LNCaP clone FGC (cell line): ENCODE results near the gene NRXN3.

Source experiments
- DNase-seq: peaks from one replicate; pipeline ENCODE4 v3.0.0-alpha.2; 2011; ENCODE audit warnings: low read depth
- H3K4me3 ChIP-seq: 2 replicates; pipeline ENCODE4 v1.5.1; 2011; ENCODE audit warnings: mild to moderate bottlenecking, low read depth, low read length, control low read depth
- TF ChIP-seq, protein P1 (sequence below): IDR thresholded peaks from 2 replicates; pipeline ENCODE4 v1.5.1; 2012; ENCODE audit warnings: mild to moderate bottlenecking; ENCODE audit not compliant: control insufficient read depth, insufficient read depth; ENCODE audit errors: extremely low read depth

The NRXN3 gene

DNA sequence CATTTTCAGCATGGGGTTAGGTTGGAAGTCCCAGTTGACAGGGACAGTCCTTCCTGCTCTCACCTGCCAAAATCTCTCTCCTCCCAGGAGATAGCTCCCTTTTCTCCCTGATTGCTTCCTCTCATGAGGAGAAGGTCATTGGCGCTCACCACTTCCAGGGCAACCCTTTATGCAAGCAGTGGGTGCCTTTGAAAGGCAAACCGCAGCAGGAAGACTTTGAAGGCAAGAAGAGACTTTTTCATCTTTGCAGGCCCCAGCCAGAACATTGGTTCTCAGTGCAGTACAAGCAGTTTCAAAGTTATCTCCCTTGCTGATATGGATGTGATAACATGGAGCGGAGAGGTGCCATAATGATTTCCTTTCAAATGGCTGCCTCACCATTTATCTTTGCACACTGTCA, 1558.2 kb downstream of the NRXN3 start:
- TF ChIP-seq, protein P1, sequence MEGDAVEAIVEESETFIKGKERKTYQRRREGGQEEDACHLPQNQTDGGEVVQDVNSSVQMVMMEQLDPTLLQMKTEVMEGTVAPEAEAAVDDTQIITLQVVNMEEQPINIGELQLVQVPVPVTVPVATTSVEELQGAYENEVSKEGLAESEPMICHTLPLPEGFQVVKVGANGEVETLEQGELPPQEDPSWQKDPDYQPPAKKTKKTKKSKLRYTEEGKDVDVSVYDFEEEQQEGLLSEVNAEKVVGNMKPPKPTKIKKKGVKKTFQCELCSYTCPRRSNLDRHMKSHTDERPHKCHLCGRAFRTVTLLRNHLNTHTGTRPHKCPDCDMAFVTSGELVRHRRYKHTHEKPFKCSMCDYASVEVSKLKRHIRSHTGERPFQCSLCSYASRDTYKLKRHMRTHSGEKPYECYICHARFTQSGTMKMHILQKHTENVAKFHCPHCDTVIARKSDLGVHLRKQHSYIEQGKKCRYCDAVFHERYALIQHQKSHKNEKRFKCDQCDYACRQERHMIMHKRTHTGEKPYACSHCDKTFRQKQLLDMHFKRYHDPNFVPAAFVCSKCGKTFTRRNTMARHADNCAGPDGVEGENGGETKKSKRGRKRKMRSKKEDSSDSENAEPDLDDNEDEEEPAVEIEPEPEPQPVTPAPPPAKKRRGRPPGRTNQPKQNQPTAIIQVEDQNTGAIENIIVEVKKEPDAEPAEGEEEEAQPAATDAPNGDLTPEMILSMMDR: no peak
- H3K4me3 ChIP-seq: no peak overlapping the region
- no peak for DNase-seq

DNA sequence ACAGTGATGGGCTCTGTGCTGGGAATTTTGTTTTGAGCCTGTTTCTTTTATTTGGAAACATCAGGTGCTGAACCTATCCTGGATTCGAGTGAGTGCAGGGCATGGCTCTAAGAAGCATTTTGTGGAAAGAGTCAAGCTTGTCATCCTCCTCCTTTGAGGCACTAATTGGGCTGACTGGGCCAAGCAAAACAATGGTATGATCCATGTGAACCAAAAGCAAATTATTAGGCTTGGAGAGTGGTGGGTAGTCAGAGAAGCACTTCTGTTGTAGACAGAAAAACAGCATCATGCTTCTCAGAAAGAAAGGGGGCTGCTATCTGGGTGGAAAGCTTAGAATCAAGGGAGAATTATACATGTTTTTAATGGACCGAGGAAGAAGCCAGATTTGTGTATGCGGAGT, 1559.6 kb downstream of the NRXN3 start:
- no peak for DNase-seq
- no peak overlapping the region for H3K4me3 ChIP-seq
- TF ChIP-seq, protein P1: no peak

DNA sequence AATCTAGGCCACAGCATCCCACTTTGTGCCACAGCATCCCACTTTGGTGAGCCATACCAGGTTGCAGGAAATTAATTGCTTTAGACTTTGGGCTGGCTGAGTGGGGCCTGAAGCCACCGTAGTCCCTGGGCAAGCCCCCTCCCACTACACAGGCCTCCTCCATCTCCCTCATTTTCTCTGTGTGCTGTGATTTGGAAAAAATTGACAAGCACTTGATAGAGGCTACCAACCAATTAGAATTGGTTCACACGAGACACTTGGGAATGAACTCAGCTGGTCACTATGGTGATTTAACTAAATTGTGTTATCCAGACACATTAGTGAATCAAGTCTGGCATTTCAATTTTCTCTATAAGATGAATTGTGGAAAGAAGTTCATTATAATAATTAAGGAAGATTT, 1560.0 kb downstream of the NRXN3 start:
- no peak for DNase-seq
- TF ChIP-seq, protein P1: no peak
- H3K4me3 ChIP-seq: no peak overlapping the region

GRCh38 chr14:79730953-79731352, 1560.8 kb downstream of the NRXN3 start:
- DNase-seq: no peak
- TF ChIP-seq, protein P1: no peak
- no peak overlapping the region for H3K4me3 ChIP-seq

DNA sequence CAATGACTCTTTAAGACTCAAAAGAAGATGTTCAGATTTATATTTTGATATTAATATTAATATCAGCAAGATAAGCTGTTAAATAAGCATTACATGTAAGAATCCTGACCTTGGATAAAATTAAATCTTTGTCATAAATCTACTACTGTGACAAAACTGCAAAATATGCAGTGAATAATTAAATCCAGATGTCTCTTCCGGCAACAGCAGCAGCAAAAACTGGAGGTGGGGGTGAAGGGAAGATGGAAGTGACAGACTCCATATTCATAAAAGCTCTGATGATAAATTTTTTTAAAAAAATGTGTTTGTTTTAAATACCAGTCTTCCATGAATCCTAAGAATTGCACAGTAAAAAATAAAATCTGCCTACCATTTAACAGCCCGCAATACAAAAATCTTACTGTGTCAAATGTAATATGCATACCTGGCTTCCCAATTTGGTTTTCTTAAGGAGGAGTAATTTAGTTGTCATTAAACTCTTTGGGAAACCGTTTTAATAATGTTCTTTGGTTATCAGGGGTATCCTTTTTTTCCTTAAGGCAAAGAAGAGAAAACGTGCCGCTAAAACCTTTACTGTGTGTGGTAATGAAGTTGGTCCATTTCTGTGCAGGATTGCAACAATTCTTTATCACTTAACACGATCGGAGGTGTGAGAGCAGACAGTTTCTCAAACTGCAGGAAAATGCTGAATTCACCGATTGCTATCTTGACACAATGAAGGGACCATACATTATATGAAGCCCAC, 1562.9 kb downstream of the NRXN3 start:
- TF ChIP-seq, protein P1: no peak
- DNase-seq: no peak
- H3K4me3 ChIP-seq: no peak overlapping the region

DNA sequence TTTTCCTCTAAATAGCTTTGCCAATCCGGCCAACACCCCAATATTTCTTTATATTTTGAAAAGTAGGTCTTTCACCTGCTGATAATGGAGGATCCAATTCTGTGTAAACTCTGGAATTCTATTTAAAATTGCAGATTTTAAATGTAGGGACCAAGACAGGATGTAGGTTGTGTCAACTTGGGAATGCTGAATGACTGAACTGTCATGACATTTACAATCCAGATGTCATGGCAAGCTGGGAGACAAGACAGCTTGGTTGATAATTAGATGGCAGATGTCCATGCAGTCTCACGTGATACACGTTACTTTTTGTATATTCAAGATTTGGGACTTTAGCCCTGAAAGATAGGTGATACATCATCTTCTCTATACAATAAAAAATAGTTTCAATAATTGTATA, 1564.0 kb downstream of the NRXN3 start:
- DNase-seq: no peak
- TF ChIP-seq, protein P1: no peak
- H3K4me3 ChIP-seq: no peak overlapping the region

- no peak overlapping the region for H3K4me3 ChIP-seq
- no peak for DNase-seq
- TF ChIP-seq, protein P1: no peak
These were observed 1564.5 kb downstream of the NRXN3 start for GRCh38 chr14:79734656-79735055.
